Left hindlimb (tissue), 1 donor: ENCODE results near the gene DNAH7.
A peak's percentile ranks its signal among the peaks of the same experiment; 100 is the strongest.
"Not testable (repeated sequence)": the region's sequence is repeated elsewhere in the genome, so short reads cannot be mapped to it uniquely, and the experiment has no call there.

ENCODE experiments used
- DNase-seq: peaks from one replicate; pipeline ENCODE4 v3.0.0-alpha.2; 2018

DNAH7 gene

GRCh38 chr2:195959341-195959740 lies 109.3 kb downstream of the DNAH7 start:
- DNase-seq, result no peak

DNA sequence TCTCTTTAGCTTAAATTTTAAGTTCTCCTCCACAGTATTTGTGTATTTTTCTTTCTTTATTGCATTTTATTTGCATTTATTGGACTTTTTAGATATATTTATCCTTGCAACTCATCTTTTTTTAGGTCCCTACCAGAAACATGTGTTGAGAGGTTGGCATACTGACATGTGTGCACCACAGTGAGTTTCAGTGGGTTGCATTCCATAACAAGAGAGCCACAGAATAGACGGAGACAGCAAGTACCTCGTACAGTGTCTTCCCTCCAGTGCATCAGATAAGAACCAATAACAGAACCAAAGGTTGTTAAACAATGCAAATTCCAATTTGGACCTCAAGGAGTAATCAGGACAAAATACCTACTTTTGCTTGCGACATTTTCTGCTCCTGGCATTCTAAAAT lies 111.9 kb downstream of the DNAH7 start:
- no peak for DNase-seq

- no peak for DNase-seq
Observed at GRCh38 chr2:195945056-195945455, 123.6 kb downstream of the DNAH7 start.

- no peak for DNase-seq
Observed at GRCh38 chr2:195937176-195937575, 131.5 kb downstream of the DNAH7 start.

GRCh38 chr2:195934484-195934883 lies 134.2 kb downstream of the DNAH7 start:
- DNase-seq, result no peak

DNA sequence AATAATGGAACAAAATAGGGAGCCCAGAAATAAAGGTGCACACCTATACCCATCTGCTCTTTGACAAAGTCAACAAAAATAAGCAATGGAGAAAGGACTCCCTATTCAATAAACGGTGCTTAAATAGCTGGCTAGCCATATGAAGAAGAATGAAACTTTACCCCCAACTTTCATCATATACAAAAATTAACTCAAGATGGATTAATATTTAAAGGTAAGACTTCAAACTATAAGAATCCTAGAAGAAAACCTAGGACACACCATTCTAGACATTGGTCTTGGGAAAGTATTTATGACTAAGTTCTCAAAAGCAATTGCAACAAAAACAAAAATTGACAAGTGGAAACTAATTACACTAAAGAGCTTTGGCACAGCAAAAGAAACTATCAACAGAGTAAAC lies 139.1 kb downstream of the DNAH7 start:
- no peak for DNase-seq

GRCh38 chr2:195925120-195925519 lies 143.5 kb downstream of the DNAH7 start:
- DNase-seq, result no peak

- no peak for DNase-seq
Observed at GRCh38 chr2:195923889-195924288, 144.7 kb downstream of the DNAH7 start.

DNA sequence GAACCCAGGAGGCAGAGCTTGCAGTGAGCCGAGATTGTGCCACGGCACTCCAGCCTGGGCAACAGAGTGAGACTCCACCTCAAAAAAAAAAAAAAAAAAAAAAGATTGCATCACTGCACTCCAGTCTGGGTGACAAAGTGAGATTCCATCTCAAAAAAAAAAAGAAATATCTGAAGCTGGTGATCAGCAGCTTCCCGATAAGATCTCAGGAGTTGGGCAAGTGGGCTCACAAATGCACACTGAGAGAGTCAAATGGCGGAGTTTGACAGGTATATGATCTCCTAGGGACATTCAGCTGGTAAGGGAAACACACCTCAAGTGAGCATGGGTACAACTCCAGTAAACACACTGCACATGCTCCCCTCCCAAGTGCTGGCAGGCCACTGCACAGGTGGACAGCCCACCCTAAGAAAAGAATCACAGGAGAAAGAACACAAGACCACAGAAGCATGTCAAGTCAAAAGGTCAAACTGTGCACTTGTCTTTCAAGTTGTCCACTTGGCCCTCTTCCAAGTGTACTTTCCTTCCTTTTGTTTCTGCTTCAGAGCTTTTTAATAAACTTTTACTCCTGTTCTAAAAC lies 151.5 kb downstream of the DNAH7 start:
- not testable (repeated sequence) for DNase-seq

GRCh38 chr2:195912079-195912478 lies 156.6 kb downstream of the DNAH7 start:
- DNase-seq, result no peak

- no peak for DNase-seq
Observed at GRCh38 chr2:195910570-195910969, 158.1 kb downstream of the DNAH7 start.

DNA sequence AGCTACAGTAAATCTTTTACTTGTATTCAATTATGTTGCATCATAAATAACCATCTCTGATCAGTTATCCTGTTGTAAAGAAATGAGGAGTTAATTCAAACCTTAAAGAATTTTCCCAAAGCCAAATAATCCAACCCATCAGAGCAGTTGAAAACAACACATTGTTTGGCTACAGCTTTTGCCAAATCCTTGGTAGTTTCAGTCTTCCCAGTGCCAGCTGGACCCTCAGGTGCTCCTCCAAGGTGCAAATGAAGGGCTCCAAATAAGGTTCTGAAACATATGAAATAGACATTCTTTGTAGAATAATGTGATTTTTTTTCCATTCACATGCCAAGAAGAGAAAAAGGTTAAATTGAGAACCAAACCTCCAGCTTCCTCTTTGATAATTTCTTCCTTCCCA lies 158.7 kb downstream of the DNAH7 start:
- no peak for DNase-seq

DNA sequence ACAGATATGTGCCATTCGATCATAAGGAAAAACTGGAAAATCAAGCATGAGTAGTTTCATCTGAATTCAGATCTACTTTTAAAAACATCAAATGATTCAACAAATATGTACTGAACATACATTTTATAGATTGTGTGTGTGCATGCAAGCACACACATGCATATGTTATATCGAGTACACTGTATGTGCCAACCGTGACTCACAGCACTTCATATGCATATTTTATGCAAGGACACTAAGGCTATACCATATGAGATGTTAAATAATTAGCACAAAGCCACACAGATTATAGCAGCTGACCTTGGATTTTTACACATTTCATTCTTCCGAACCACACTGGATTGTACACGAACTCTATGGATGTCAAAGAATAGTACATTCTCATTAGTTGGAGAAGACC lies 161.2 kb downstream of the DNAH7 start:
- DNase-seq, result no peak

DNA sequence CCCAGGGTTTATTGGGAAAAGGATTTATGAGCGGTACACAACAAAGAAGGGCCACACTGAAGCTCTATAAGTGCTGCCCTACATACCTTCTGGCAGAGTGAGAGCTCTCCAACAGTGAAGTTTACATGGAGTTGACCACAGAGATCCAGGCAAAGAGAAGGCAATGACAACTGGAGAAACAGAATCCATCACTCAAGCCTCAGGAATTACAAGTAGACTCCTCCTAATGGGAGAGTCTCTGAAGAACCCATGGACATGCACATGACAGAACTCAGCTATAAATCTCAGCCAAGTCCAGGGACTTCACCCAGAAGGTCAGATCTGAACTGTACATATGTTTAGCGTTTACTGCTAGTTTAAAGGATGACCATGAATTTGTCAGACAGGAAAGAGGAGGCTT lies 164.7 kb downstream of the DNAH7 start:
- DNase-seq, result no peak

DNA sequence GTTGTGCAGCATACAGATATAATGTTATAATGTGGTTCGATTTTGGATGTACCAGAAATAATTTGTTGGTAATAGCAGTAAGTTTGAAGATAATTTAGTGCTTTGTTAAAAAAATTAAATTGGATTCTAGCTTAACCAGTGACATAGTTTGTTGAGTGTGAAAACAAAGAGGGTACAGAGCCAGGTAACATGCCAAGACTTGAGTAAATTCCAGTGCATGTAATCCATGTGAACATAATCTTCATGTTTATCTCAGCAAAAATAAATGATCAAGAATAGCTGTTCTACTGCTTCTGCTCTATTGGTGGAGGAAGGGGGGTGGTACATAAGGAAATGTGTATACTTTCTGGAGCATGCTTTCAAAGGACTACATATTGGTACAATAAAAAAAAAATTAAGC lies 165.8 kb downstream of the DNAH7 start:
- no peak for DNase-seq

DNA sequence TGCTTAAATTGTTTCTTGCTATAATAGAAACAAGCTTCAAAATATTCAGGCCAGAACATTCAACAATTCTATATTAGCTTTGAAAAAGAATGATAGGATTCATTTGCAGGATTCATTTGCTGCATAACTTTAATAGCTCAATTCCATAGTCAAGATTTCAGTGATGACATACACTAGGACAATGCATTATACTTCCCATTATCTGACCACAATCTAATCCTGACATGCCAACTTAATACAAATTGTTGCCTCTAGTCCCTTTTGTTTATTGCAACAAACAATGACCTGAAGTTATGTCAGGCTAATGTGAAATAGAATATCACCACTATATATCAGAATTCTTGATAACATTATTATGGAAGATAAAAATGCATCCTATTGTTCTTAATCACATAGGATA lies 169.4 kb downstream of the DNAH7 start:
- DNase-seq, result no peak

- peak; percentile 91 for DNase-seq
Observed at GRCh38 chr2:195898505-195899191, 170.0 kb downstream of the DNAH7 start.

- no peak for DNase-seq
Observed at GRCh38 chr2:195891081-195891480, 177.6 kb downstream of the DNAH7 start.

DNA sequence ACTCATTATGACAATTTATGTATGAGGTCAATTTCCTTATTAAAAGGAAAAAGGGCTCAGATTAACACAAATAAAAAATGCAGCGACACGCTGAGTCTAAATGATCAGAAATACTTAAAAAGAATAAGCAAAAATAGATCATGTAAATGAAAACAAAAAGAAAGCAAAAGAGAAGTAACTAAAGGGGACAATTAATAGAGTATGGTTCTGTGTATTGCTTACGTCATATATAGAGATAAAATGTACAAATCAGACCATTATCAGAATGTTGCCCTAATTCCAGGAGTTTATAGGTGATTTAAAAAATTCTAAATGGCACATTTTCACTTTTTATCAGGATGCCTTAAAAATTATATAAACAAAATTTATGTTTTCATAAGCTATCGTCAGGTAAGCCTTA lies 189.5 kb downstream of the DNAH7 start:
- no peak for DNase-seq

DNA sequence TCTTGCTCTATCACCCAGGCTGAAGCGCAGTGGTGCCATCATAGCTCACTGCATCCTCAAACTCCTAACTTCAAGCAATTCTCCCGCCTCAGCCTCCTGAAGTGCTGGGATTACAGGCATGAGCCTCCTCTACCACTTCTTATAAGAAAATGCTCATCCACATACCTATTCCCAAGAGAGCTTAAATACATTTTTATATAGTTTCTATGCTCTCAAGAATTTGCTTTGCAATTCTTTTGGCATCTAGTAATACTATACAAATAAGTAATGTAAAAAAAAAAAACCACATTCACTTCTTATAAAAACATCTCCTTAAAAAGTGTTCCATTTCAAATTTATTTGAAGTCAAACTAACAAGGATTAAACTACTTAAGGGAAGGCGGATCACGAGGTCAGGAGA lies 197.3 kb downstream of the DNAH7 start:
- no peak for DNase-seq

GRCh38 chr2:195864316-195864715 lies 204.3 kb downstream of the DNAH7 start:
- no peak for DNase-seq

GRCh38 chr2:195863564-195863963 lies 205.1 kb downstream of the DNAH7 start:
- no peak for DNase-seq

DNA sequence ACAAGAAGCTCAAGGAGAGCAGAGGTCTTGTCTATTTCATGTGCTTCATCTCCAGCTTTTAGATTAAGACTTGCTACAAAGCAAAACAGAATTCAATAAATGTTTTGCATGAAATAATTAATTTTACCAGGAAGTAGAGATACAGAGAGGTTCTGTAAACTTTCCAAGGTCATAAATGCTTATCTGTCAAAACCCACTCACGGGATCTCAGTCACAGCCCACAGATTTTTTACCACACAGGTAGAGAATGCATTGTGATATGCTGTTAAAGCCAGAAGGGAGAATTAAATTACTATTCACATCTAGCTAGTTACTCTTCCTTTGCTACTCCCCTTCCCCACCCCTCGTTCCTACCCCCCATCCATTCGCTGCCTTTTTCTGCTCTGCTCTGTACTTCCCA lies 205.5 kb downstream of the DNAH7 start:
- no peak for DNase-seq

- no peak for DNase-seq
Observed at GRCh38 chr2:195861821-195862220, 206.8 kb downstream of the DNAH7 start.

DNA sequence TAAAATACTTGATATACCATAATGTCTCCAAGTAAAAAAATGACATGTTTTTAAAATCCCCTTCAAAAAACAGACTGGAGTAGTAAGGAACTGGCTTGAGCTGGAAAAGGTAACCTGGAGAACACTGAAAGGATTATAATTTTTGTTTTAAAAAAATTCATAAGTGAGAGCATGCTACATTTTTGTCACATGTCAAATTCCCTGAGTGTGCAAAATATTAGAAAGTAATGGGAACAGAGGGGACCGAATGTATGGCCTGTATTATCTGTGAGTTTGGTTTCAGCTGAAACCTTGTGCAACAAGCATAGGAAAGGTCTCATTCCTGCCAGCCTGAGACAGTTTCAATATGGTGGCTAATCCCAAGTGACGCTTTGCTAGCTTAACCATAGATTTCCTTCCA lies 209.1 kb downstream of the DNAH7 start:
- DNase-seq, result no peak
